ENCODE results near the gene METTL6.
"Not testable (repeated sequence)": the region's sequence is repeated elsewhere in the genome, so short reads cannot be mapped to it uniquely, and the experiment has no call there.

Gene METTL6

DNA sequence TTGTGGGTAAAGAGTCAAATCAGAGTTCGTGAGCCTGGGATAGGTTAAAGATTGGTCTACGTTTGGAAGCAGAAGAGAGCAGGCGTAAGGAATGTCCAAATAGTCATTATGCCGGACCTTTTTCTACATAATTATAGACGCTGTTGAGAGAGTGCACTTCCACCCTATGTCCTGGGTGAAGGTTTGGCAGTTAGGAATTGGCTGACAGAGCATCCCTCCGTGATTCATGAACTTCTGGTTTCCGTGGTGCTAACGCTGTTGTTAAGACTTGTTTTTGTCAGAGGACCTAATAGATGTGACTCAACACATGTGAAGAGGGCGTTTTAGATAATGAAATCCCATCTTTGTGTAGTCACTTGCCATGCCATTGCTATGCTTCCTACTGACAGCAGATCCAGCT, 1.2 kb upstream of the METTL6 start:
- DNase-seq (ENCODE audit: low read depth), result peak; percentile 26
- TF ChIP-seq CTCF (conservative IDR thresholded peaks at IDR 0.05; ENCODE audit: low read depth, low read length), result no peak
- H3K4me3 ChIP-seq (ENCODE audit: low read length), result peak overlapping the region; percentile 98

DNA sequence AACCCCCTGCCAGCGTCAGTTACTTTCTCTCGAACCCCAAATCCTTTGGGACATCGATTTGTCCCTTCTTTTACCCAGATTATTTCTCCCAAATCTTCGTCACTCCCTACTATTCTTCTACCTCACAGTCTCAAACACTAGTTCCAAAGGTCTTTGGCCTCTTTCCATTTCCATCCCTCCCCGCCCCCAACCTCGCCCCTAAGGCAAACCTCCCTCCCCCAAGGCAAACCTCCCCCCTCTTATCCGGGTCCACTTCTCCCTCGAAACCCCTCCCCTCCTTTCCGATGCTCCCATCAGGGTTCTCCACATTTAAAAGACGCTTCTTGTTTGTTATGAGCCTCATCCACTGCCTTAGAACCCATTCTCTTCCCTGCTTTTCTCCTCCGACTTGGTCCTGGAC, 637 bp upstream of the METTL6 start:
- H3K4me3 ChIP-seq (ENCODE audit: low read length), result peak overlapping the region; percentile 98
- no peak for TF ChIP-seq CTCF (conservative IDR thresholded peaks at IDR 0.05; ENCODE audit: low read depth, low read length)
- no peak for DNase-seq (ENCODE audit: low read depth)

DNA sequence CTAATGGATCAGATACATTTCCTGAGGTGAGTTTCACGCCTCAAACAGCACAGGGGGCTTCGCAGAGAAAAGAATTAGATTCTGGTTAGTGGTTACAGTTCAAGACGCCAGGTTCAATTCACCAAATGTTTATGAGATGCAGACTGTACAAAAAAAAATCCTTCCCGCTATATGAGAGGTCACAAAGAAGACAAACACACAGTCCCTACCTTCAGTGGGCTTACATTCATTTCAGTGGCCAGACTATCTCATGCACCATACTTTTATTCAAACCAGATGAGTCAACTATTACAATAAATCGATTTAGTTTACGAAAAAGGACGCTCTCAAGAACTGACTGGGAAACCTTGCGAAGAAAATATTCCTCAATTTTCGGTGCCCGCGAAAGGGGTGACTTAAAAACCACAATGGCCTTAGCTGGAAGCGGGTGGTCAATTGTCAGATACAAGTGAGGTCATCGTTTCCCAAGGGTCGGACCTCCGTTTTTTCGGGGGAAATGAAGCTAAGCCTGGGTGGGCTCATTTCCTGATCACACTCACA, 695 bp downstream of the METTL6 start:
- no peak for TF ChIP-seq CTCF (conservative IDR thresholded peaks at IDR 0.05; ENCODE audit: low read depth, low read length)
- H3K4me3 ChIP-seq (ENCODE audit: low read length), result peak overlapping the region; percentile 98

DNA sequence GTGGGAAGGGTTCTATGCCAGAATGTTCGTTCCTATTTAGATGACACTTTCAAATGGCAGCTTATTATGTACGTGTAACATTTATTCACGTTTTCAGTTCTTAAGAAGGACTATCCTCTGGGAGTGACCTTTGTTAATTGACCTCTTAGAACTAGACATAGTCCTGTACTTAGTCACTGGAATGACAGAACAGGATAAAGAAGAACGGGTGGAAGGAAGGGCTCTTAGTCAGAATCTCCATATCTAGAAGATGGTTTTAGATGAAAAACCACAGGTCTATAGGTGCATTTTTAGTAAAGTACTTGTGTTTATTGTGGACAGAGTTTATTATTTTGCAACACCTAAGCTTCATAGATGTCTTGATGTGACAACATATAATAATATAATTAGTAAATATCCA, 6.5 kb downstream of the METTL6 start:
- TF ChIP-seq CTCF (conservative IDR thresholded peaks at IDR 0.05; ENCODE audit: low read depth, low read length), result no peak
- H3K4me3 ChIP-seq (ENCODE audit: low read length), result no peak overlapping the region
- DNase-seq (ENCODE audit: low read depth), result no peak

More for the DNA sequence above, 695 bp downstream of the METTL6 start:
- DNase-seq (ENCODE audit: low read depth), result no peak

GRCh38 chr3:15410966-15411365, 16.4 kb downstream of the METTL6 start:
- not testable (repeated sequence) for H3K4me3 ChIP-seq (ENCODE audit: low read length); DNase-seq (ENCODE audit: low read depth)

GRCh38 chr3:15409774-15410173, 17.6 kb downstream of the METTL6 start:
- TF ChIP-seq CTCF (conservative IDR thresholded peaks at IDR 0.05; ENCODE audit: low read depth, low read length), result no peak
- DNase-seq (ENCODE audit: low read depth), result no peak
- no peak overlapping the region for H3K4me3 ChIP-seq (ENCODE audit: low read length)

DNA sequence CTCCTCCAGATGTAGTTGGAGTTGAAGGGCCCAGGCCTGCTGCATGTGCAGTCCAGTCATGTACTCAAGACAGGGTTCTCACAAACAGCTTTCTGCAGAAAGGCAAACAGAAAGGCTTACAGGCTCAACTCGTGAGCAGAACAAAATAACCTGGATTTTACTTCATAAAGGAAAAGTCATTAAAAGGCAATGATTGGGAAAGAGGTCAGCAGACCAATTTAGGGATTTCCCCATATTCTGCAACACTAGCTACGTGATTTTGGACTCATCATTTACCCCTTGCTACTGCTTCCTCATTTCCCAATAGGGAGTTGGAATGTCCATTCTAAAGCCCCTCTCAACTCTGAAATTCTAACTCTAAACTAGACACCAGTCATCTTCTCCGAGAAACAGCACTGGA, 18.1 kb downstream of the METTL6 start:
- TF ChIP-seq CTCF (conservative IDR thresholded peaks at IDR 0.05; ENCODE audit: low read depth, low read length), result no peak
- H3K4me3 ChIP-seq (ENCODE audit: low read length), result no peak overlapping the region
- no peak for DNase-seq (ENCODE audit: low read depth)
